ENCODE results near the gene SVIL.
"Not testable (repeated sequence)": the region's sequence is repeated elsewhere in the genome, so short reads cannot be mapped to it uniquely, and the experiment has no call there.

The SVIL gene

GRCh38 chr10:29609696-29610095 is 25.1 kb downstream of the SVIL start:
- no peak overlapping the region for H3K4me3 ChIP-seq (ENCODE audit: low read depth, low read length)
- TF ChIP-seq CTCF (IDR thresholded peaks at IDR 0.05; ENCODE audit: low read depth, low read length, missing control alignments) = no peak

DNA sequence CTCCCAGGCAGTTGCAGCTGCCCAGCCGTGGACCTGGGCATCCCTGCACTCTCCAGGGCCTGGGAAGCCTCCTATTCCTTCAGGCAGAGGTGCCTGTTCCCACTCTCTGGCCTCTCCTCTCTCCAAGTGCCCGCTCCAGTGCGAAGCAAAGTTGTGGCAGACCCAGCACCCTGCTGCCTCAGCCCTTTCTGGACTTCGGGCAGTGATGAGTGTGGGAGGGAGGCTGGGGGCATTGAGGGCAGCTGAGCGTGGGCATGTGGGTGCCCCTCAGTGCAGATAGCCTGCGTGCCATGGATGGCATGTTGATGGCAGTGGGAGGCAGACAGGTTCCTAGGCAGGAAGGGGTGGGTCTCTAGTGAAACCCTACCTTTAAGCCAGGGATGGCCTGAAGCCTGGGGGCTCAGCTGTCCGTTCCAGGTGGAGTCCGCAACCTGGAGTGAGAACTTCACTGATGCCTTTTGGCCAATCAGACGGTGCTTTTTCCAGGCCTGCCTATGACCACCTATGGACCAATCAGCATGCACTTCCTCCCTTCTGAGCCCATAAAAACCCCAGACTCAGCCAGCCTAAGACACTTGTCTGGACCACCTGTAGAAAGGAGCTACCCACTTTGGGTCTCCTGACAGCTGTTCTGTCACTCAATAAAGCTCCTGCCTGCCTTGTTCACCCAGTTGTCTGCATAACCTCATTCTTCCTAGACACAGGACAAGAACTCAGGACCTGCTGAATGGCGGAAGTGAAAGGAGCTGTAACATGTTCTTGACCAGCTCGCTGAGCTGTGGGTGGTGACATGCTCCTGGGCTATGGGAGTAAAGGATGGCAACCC is 26.1 kb downstream of the SVIL start:
- DNase-seq (ENCODE audit: low read depth) = no peak
- no peak for TF ChIP-seq CTCF (IDR thresholded peaks at IDR 0.05; ENCODE audit: low read depth, low read length, missing control alignments)
- no peak overlapping the region for H3K4me3 ChIP-seq (ENCODE audit: low read depth, low read length)

More at GRCh38 chr10:29609696-29610095, 25.1 kb downstream of the SVIL start:
- no peak for DNase-seq (ENCODE audit: low read depth)

- DNase-seq (ENCODE audit: low read depth) = no peak
- no peak overlapping the region for H3K4me3 ChIP-seq (ENCODE audit: low read depth, low read length)
These were observed 26.7 kb downstream of the SVIL start for GRCh38 chr10:29608062-29608461.

GRCh38 chr10:29607576-29607975 is 27.2 kb downstream of the SVIL start:
- no peak for TF ChIP-seq CTCF (IDR thresholded peaks at IDR 0.05; ENCODE audit: low read depth, low read length, missing control alignments)
- DNase-seq (ENCODE audit: low read depth) = no peak

More at GRCh38 chr10:29608062-29608461, 26.7 kb downstream of the SVIL start:
- no peak for TF ChIP-seq CTCF (IDR thresholded peaks at IDR 0.05; ENCODE audit: low read depth, low read length, missing control alignments)

GRCh38 chr10:29606693-29607092 is 28.1 kb downstream of the SVIL start:
- DNase-seq (ENCODE audit: low read depth); H3K4me3 ChIP-seq (ENCODE audit: low read depth, low read length): not testable (repeated sequence)

More at GRCh38 chr10:29607576-29607975, 27.2 kb downstream of the SVIL start:
- H3K4me3 ChIP-seq (ENCODE audit: low read depth, low read length) = no peak overlapping the region

- DNase-seq (ENCODE audit: low read depth) = no peak
- no peak for TF ChIP-seq CTCF (IDR thresholded peaks at IDR 0.05; ENCODE audit: low read depth, low read length, missing control alignments)
- H3K4me3 ChIP-seq (ENCODE audit: low read depth, low read length) = no peak overlapping the region
These were observed 30.4 kb downstream of the SVIL start for GRCh38 chr10:29604291-29604825.

- no peak overlapping the region for H3K4me3 ChIP-seq (ENCODE audit: low read depth, low read length)
- no peak for DNase-seq (ENCODE audit: low read depth)
- TF ChIP-seq CTCF (IDR thresholded peaks at IDR 0.05; ENCODE audit: low read depth, low read length, missing control alignments) = no peak
These were observed 31.4 kb downstream of the SVIL start for GRCh38 chr10:29603223-29603896.
